HepG2 (cell line): ENCODE results near the gene TCEANC2. TPM values are rescaled to one million over a fixed set of nuclear protein-coding genes. Genes with fewer than 3 reads are reported as not detected.
A peak's percentile ranks its signal among the peaks of the same experiment; 100 is the strongest.

Source experiments
- ATF7-NPFF ChIP-seq: sonication (generic); formaldehyde crosslinking; IDR thresholded peaks from 2 replicates; pipeline ENCODE4 v1.8.1; 2023; ENCODE audit warnings: mild to moderate bottlenecking, low read depth, missing genetic modification reagents, moderate library complexity
- KDM3A ChIP-seq: IDR thresholded peaks from 2 replicates; pipeline ENCODE4 v1.6.1; 2018; ENCODE audit warnings: low read depth, missing compliant biosample characterization
- NCOA2 ChIP-seq: sonication (generic); formaldehyde crosslinking; IDR thresholded peaks from 2 replicates; pipeline ENCODE4 v1.8.0; 2022; ENCODE audit warnings: inconsistent platforms
- ZFP91 ChIP-seq: sonication (generic); formaldehyde crosslinking; IDR thresholded peaks from 2 replicates; pipeline ENCODE4 v1.9.0; 2022; ENCODE audit warnings: missing genetic modification reagents, mild to moderate bottlenecking, borderline replicate concordance
- ZHX2 ChIP-seq, 2 experiments: sonication (generic) in 1 of 2; formaldehyde crosslinking in 1 of 2; IDR thresholded peaks; 2 replicates each; pipeline versions ENCODE4 v1.6.1 to v1.9.0; 2014 to 2022; ENCODE audit warnings: antibody characterized with exemption in 1 of 2, borderline replicate concordance in 1 of 2, inconsistent platforms in 1 of 2, low read depth in 1 of 2, missing genetic modification reagents in 1 of 2
- ZNF142 ChIP-seq: sonication (generic); formaldehyde crosslinking; IDR thresholded peaks from 2 replicates; pipeline ENCODE4 v1.4.0; 2020; ENCODE audit warnings: missing genetic modification reagents
- ZNF296 ChIP-seq: sonication (generic); formaldehyde crosslinking; conservative IDR thresholded peaks from 2 replicates; pipeline ENCODE4 v1.5.0; 2020; ENCODE audit warnings: mild to moderate bottlenecking, missing genetic modification reagents
- ZNF354B ChIP-seq: sonication (generic); formaldehyde crosslinking; IDR thresholded peaks from 2 replicates; pipeline ENCODE4 v1.8.0; 2022; ENCODE audit warnings: mild to moderate bottlenecking, missing genetic modification reagents
- ZNF691 ChIP-seq: sonication (generic); formaldehyde crosslinking; IDR thresholded peaks from 2 replicates; pipeline ENCODE4 v1.4.0; 2020; ENCODE audit warnings: missing genetic modification reagents, low read depth, mild to moderate bottlenecking, borderline replicate concordance
- ZNF761 ChIP-seq: sonication (generic); formaldehyde crosslinking; conservative IDR thresholded peaks from 2 replicates; pipeline ENCODE4 v1.4.0; 2020; ENCODE audit warnings: mild to moderate bottlenecking, missing genetic modification reagents
- ZNF792 ChIP-seq: IDR thresholded peaks from 2 replicates; pipeline ENCODE4 v1.6.1; 2016
- polyA plus RNA-seq, 8 experiments: library from polyadenylated mRNA; depleted of rRNA in 3 of 8; stranded (reverse) in 7 of 8; unstranded in 1 of 8; fragments of >200 nt; fragmentation: Illumina TruSeq in 4 of 8; extraction: Trizol in 4 of 8; gene quantifications; 2 replicates each; pipeline versions ENCODE4 v1.2.1 to v1.2.3, GENCODE V29; 2011 to 2016; ENCODE audit warnings: low read depth in 4 of 8, missing spikeins in 1 of 8, mixed read lengths in 1 of 8; ENCODE audit not compliant: insufficient read depth in 1 of 8
- total RNA-seq, 5 experiments: library from RNA; depleted of rRNA; stranded (reverse); fragments of >200 nt; fragmentation: Illumina TruSeq; extraction: Trizol; gene quantifications; 2 replicates each; pipeline ENCODE4 v1.2.3, GENCODE V29; 2016; ENCODE audit warnings: low read depth in 1 of 5

Gene TCEANC2
- total and polyA plus RNA-seq, 2 of the 13 experiments (the other 11 are each of a cell fraction or from before 2014, with no cell fraction given): 3.8 to 5.0 TPM

- 0 out of 2 replicates have a peak, but pooled peaks have one; percentile 29 for TF ChIP-seq ZNF691
- TF ChIP-seq ZNF142 (CRISPR knock-in tag): no peak
- no peak for TF ChIP-seq ZNF354B
- TF ChIP-seq KDM3A (CRISPR knock-in tag): peak; percentile 88; the same call in 1 of the 2 replicates
- TF ChIP-seq ZNF792 (CRISPR knock-in tag): no peak
- 0 out of 2 replicates have a peak, but pooled peaks have one; percentile 23 for TF ChIP-seq ZNF761 (CRISPR knock-in tag)
- TF ChIP-seq ZHX2 (IDR thresholded peaks at IDR 0.05; ENCODE audit: low read depth): no peak
- TF ChIP-seq ZHX2 (CRISPR knock-in tag; IDR thresholded peaks at IDR 0.05; ENCODE audit: borderline replicate concordance): no peak
- TF ChIP-seq ZNF296 (CRISPR knock-in tag): no peak
- peak; percentile 94 for TF ChIP-seq NCOA2 (CRISPR knock-in tag)
- TF ChIP-seq ATF7-NPFF (CRISPR knock-in tag): no peak
- 0 out of 2 replicates have a peak, but pooled peaks have one; percentile 17 for TF ChIP-seq ZFP91 (CRISPR knock-in tag)
Measured at GRCh38 chr1:54016343-54017282, 36.8 kb upstream of the TCEANC2 start (continued).
